H1 (cell line): ENCODE data around the gene GRK5. TPM values are rescaled to one million over a fixed set of nuclear protein-coding genes. Genes with fewer than 3 reads are reported as not detected.

Experiments used
- CTCF ChIA-PET: fragments of 300-600 bp; sonication (Branson Sonifier 250); formaldehyde crosslinking; loops from one replicate; lab custom pipeline; 2021; ENCODE audit not compliant: partially characterized antibody; lab: Charles Lee
- POLR2A ChIA-PET: fragments of 300-600 bp; sonication (Branson Sonifier 250); formaldehyde crosslinking; loops from one replicate; lab custom pipeline; 2021; ENCODE audit warnings: inconsistent platforms; ENCODE audit not compliant: partially characterized antibody; lab: Charles Lee
- DNase-seq, 2 experiments: peaks; one replicate each; pipeline versions ENCODE4 v3.0.0 to v3.0.0-alpha.2; 2010 to 2022; ENCODE audit warnings: low spot score in 2 of 2, low read depth in 1 of 2, mixed read lengths in 1 of 2
- FAIRE-seq: peaks from 2 replicates; lab custom pipeline; 2011; peaks lifted over from hg19 to GRCh38; lab: Jason Lieb, UNC
- H2AFZ ChIP-seq: 2 replicates; pipeline ENCODE4 v1.8.1; 2012; ENCODE audit warnings: low read length, inconsistent platforms
- H2AK5ac ChIP-seq: 2 replicates; pipeline ENCODE4 v1.6.1; 2013; ENCODE audit warnings: low read depth, low read length
- H2BK120ac ChIP-seq: replicated peaks from 2 replicates; pipeline ENCODE3; 2013; ENCODE audit warnings: low read depth, low read length, inconsistent platforms
- H2BK12ac ChIP-seq: 2 replicates; pipeline ENCODE4 v1.6.1; 2013; ENCODE audit warnings: low read depth, low read length
- H2BK15ac ChIP-seq: 2 replicates; pipeline ENCODE4 v1.6.1; 2013; ENCODE audit warnings: low read length
- H2BK20ac ChIP-seq: 2 replicates; pipeline ENCODE4 v1.6.1; 2013; ENCODE audit warnings: low read length
- H2BK5ac ChIP-seq: 2 replicates; pipeline ENCODE4 v1.6.1; 2013; ENCODE audit warnings: low read depth, low read length
- H3K14ac ChIP-seq: 2 replicates; pipeline ENCODE4 v1.6.1; 2013; ENCODE audit warnings: inconsistent platforms; ENCODE audit not compliant: insufficient read length
- H3K18ac ChIP-seq: 2 replicates; pipeline ENCODE4 v1.6.1; 2013; ENCODE audit warnings: low read length; ENCODE audit errors: extremely low read depth
- H3K23ac ChIP-seq: 2 replicates; pipeline ENCODE4 v1.6.1; 2013; ENCODE audit warnings: inconsistent platforms; ENCODE audit not compliant: insufficient read length
- H3K23me2 ChIP-seq: 2 replicates; pipeline ENCODE4 v1.6.1; 2013; ENCODE audit warnings: low read depth, low read length
- H3K27ac ChIP-seq: 2 replicates; pipeline ENCODE4 v1.6.1; 2011; ENCODE audit warnings: low read depth, low read length, inconsistent platforms
- H3K27me3 ChIP-seq, 4 experiments: replicated peaks in 1 of 4; 1 replicate in 1 of 4; 2 replicates in 3 of 4; pipeline versions ENCODE4 v1.6.1 to v1.8.1; 2011 to 2013; ENCODE audit warnings: low read length in 3 of 4, mild to moderate bottlenecking in 3 of 4, inconsistent platforms in 2 of 4, mixed read lengths in 2 of 4, moderate library complexity in 1 of 4; ENCODE audit not compliant: control insufficient read depth in 3 of 4, insufficient read depth in 3 of 4; ENCODE audit errors: extremely low read depth in 1 of 4
- H3K36me3 ChIP-seq, 4 experiments: 2 replicates each; pipeline versions ENCODE4 v1.6.1 to v1.8.1; 2011 to 2013; ENCODE audit warnings: mild to moderate bottlenecking in 4 of 4, low read length in 3 of 4, moderate library complexity in 2 of 4, control low read depth in 1 of 4, inconsistent platforms in 1 of 4; ENCODE audit not compliant: insufficient read depth in 4 of 4, control insufficient read depth in 2 of 4
- H3K4ac ChIP-seq: replicated peaks from 2 replicates; pipeline ENCODE3; 2013; ENCODE audit warnings: low read length, low read depth, mixed read lengths, inconsistent platforms; ENCODE audit not compliant: insufficient read length
- H3K4me1 ChIP-seq, 4 experiments: replicated peaks in 1 of 4; 1 replicate in 1 of 4; 2 replicates in 3 of 4; pipeline versions ENCODE4 v1.6.1 to v1.8.1; 2011 to 2013; ENCODE audit warnings: low read length in 3 of 4, inconsistent platforms in 2 of 4, mixed read lengths in 1 of 4; ENCODE audit not compliant: insufficient read depth in 4 of 4, control insufficient read depth in 3 of 4
- H3K4me2 ChIP-seq, 2 experiments: 2 replicates each; pipeline versions ENCODE4 v1.6.1 to v1.8.1; 2011 to 2013; ENCODE audit warnings: low read depth in 2 of 2, low read length in 2 of 2, control low read depth in 1 of 2, inconsistent platforms in 1 of 2, mild to moderate bottlenecking in 1 of 2; ENCODE audit not compliant: insufficient read depth in 1 of 2
- H3K4me3 ChIP-seq, 4 experiments: fragments of 200-600, 300-600 bp in 1 of 4; sonication (generic), shearing (Covaris generic), sonication (Bioruptor Twin) in 1 of 4; 2 replicates each; pipeline versions ENCODE4 v1.5.1 to v1.8.1; 2011 to 2016; ENCODE audit warnings: low read length in 4 of 4, low read depth in 3 of 4, control low read depth in 2 of 4, inconsistent platforms in 2 of 4, mild to moderate bottlenecking in 2 of 4, mixed read lengths in 1 of 4, moderate library complexity in 1 of 4; ENCODE audit not compliant: insufficient read depth in 2 of 4; ENCODE audit errors: extremely low read depth in 1 of 4
- H3K56ac ChIP-seq: replicated peaks from 2 replicates; pipeline ENCODE3; 2013; ENCODE audit warnings: low read depth, mild to moderate bottlenecking, mixed read lengths, low read length, inconsistent platforms; ENCODE audit not compliant: insufficient read length
- H3K79me1 ChIP-seq: 2 replicates; pipeline ENCODE4 v1.6.1; 2013; ENCODE audit warnings: low read depth, low read length, control low read depth
- H3K79me2 ChIP-seq, 2 experiments: 2 replicates each; pipeline versions ENCODE4 v1.6.1 to v1.8.1; 2012 to 2013; ENCODE audit warnings: low read length in 2 of 2, mild to moderate bottlenecking in 2 of 2, inconsistent platforms in 1 of 2; ENCODE audit not compliant: insufficient read depth in 2 of 2, control insufficient read depth in 1 of 2
- H3K9ac ChIP-seq, 4 experiments: replicated peaks in 1 of 4; 1 replicate in 1 of 4; 2 replicates in 3 of 4; pipeline versions ENCODE4 v1.6.1 to v1.8.1; 2011 to 2013; ENCODE audit warnings: low read depth in 3 of 4, low read length in 3 of 4, control low read depth in 2 of 4, mild to moderate bottlenecking in 2 of 4, moderate library complexity in 2 of 4, inconsistent platforms in 1 of 4; ENCODE audit errors: extremely low read depth in 1 of 4
- H3K9me3 ChIP-seq, 2 experiments: 2 replicates each; pipeline versions ENCODE4 v1.6.1 to v1.8.1; 2012 to 2013; ENCODE audit warnings: mild to moderate bottlenecking in 2 of 2, moderate library complexity in 2 of 2, control low read depth in 1 of 2, inconsistent platforms in 1 of 2, low read depth in 1 of 2, low read length in 1 of 2, mixed read lengths in 1 of 2; ENCODE audit not compliant: insufficient read depth in 2 of 2
- H4K20me1 ChIP-seq, 2 experiments: replicated peaks in 1 of 2; 2 replicates each; pipeline versions ENCODE3 to v1.8.1; 2011 to 2013; ENCODE audit warnings: inconsistent platforms in 2 of 2, low read length in 2 of 2, mild to moderate bottlenecking in 1 of 2; ENCODE audit not compliant: insufficient read depth in 2 of 2, control insufficient read depth in 1 of 2
- H4K5ac ChIP-seq: 2 replicates; pipeline ENCODE4 v1.6.1; 2013; ENCODE audit warnings: low read length, low read depth, mixed read lengths, inconsistent platforms; ENCODE audit not compliant: insufficient read length
- H4K8ac ChIP-seq: 2 replicates; pipeline ENCODE4 v1.8.0; 2013; ENCODE audit warnings: mild to moderate bottlenecking, moderate library complexity, low read length, inconsistent platforms; ENCODE audit not compliant: insufficient read depth; ENCODE audit errors: extremely low read depth
- H4K91ac ChIP-seq: replicated peaks from 2 replicates; pipeline ENCODE3; 2013; ENCODE audit warnings: low read length, mixed read lengths, inconsistent platforms; ENCODE audit not compliant: insufficient read length
- BACH1 ChIP-seq: IDR thresholded peaks from 2 replicates; pipeline ENCODE4 v1.6.1; 2012; ENCODE audit warnings: low read length, improper control_type of control experiment
- WGBS, 2 experiments: shearing (Covaris generic) in 1 of 2; methylation state at CpG; one replicate each; pipeline versions ENCODE4 v1.1.6 to v1.1.7; 2013 to 2015; ENCODE audit warnings: low lambda C conversion rate in 2 of 2, mixed read lengths in 2 of 2, inconsistent platforms in 1 of 2, low coverage in 1 of 2, missing lambda C conversion rate in 1 of 2; ENCODE audit not compliant: insufficient replicate concordance in 2 of 2, insufficient coverage in 1 of 2, insufficient read length in 1 of 2; ENCODE audit errors: extremely low coverage in 1 of 2, missing lambda C conversion rate in 1 of 2; 5-methylcytosine and 5-hydroxymethylcytosine counted together
- polyA plus RNA-seq, 7 experiments: library from polyadenylated mRNA; depleted of rRNA in 3 of 7; stranded (reverse) in 5 of 7; unstranded in 2 of 7; fragments of >200 nt in 5 of 7; fragments of 200-250 nt in 2 of 7; gene quantifications; 1 replicate in 5 of 7; 2 replicates in 1 of 7; 4 replicates in 1 of 7; pipeline versions ENCODE4 v1.2.1 to v1.2.3, GENCODE V29; 2011 to 2013; ENCODE audit warnings: missing spikeins in 2 of 7, mixed read lengths in 2 of 7
- total RNA-seq: library from RNA; stranded (reverse); fragmentation: NEBNext Ultra II Directional; extraction: Animal tissue kit (Norgen Biotek cat#: 25700); gene quantifications from 2 replicates; pipeline ENCODE4 v1.2.1, GENCODE V29; 2021
- TF ChIP-seq, protein P1 (sequence below): IDR thresholded peaks from 2 replicates; pipeline ENCODE4 v1.6.1; 2011; ENCODE audit warnings: low read depth, mild to moderate bottlenecking, low read length; ENCODE audit not compliant: insufficient read depth
- TF ChIP-seq, protein P2 (sequence below): IDR thresholded peaks from 2 replicates; pipeline ENCODE4 v1.6.1; 2012; ENCODE audit warnings: inconsistent platforms

GRK5 gene
- total and polyA plus RNA-seq, 2 of the 8 experiments (the other 6 are each of a cell fraction or from before 2014, with no cell fraction given): 0.54 to 2.5 TPM

DNA sequence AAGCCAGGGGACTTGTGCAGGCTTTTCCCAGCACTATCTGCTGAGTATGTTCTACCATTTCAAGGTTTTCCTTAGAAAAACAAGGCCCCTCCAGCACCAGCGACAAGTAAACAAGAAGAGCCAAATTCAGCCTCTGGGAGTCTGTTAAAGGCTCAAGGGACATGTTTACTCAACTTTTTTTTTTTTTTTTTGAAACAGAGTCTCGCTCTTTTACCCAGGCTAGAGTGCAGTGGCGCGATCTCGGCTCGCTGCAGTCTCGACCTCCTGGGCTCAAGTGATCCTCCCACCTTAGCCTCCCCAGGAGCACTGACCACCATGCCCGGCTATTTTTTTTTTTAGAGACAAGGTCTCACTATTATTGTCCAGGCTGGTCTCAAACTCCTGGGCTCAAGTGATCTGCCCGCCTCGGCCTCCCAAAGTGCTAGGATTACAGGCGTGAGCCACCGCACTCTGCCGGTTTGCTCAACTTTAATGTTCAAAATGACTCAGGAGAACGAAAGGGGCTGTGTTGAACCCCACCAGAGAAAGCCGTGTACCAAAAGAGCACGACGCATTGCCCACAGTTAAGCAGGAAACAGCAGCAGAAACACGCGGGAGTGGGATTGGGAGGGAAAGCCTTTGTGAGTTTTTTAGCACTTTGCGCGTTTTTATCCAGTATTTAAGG is 29.5 kb upstream of the GRK5 start:
- H3K4me3 ChIP-seq: peak overlapping the region; percentile 86 to 99 (median 92)
- H3K36me3 ChIP-seq: peaks cover 3 to 37% (median 12%) of the 10 kb centered on the region in 4 experiments; a peak in 4 of 8 replicates
- H3K9me3 ChIP-seq: peaks cover 0 to 3% of the 10 kb centered on the region in 2 experiments; a peak in 1 of 4 replicates
- peak overlapping the region; percentile 64 for H3K4ac ChIP-seq
- POLR2A ChIA-PET: interaction anchor here (2.2 kb wide), 1 partner anchor 13 kb away, joined by 9 read pairs; the partner anchor contains the start of gene SFXN4
- peak overlapping the region; percentile 91 for H3K27ac ChIP-seq
- 32% methylated on average over 20 of the region's 21 CpGs; no CpG with 5 or more reads in 1 of the 2 experiments for WGBS, 2 experiments
- peak overlapping the region; percentile 88 to 94 (median 91) for H3K9ac ChIP-seq
- CTCF ChIA-PET: no interaction called here
- no peak overlapping the region for H2BK20ac ChIP-seq
- peak overlapping the region; percentile 20 for H3K56ac ChIP-seq
- 0 out of 2 replicates have a peak overlapping the region, but pooled peaks have one; percentile 91 for H2AFZ ChIP-seq
- FAIRE-seq: no peak
- H2BK12ac ChIP-seq: 0 out of 2 replicates have a peak overlapping the region, but pooled peaks have one; percentile 21
- no peaks in the 10 kb centered on the region for H4K20me1 ChIP-seq
- no peak for DNase-seq
- no peak overlapping the region for H2AK5ac ChIP-seq
- peaks cover 0 to 3% (median 2%) of the 10 kb centered on the region in 4 experiments; a peak in 4 of 7 replicates for H3K4me1 ChIP-seq
- peak overlapping the region; percentile 79 for H3K4me2 ChIP-seq
- no peaks in the 10 kb centered on the region for H3K27me3 ChIP-seq
- H4K5ac ChIP-seq: peak overlapping the region; percentile 73
- H4K8ac ChIP-seq: no peak overlapping the region
- peak overlapping the region; percentile 25 for H4K91ac ChIP-seq
- H3K79me2 ChIP-seq: peaks cover 4 to 41% of the 10 kb centered on the region in 2 experiments
- H3K14ac ChIP-seq: peak overlapping the region; percentile 5
- H2BK15ac ChIP-seq: no peak overlapping the region
- H3K23me2 ChIP-seq: 0 out of 2 replicates have a peak, but pooled peaks cover 2% of the 10 kb centered on the region
- TF ChIP-seq, protein P1, sequence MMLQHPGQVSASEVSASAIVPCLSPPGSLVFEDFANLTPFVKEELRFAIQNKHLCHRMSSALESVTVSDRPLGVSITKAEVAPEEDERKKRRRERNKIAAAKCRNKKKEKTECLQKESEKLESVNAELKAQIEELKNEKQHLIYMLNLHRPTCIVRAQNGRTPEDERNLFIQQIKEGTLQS: no peak
- TF ChIP-seq BACH1: peak; percentile 5; the same call in 1 of the 2 replicates
- TF ChIP-seq, protein P2, sequence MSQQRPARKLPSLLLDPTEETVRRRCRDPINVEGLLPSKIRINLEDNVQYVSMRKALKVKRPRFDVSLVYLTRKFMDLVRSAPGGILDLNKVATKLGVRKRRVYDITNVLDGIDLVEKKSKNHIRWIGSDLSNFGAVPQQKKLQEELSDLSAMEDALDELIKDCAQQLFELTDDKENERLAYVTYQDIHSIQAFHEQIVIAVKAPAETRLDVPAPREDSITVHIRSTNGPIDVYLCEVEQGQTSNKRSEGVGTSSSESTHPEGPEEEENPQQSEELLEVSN: peak; percentile 7; the same call in 1 of the 2 replicates
- H2BK5ac ChIP-seq: peak overlapping the region; percentile 83
- H2BK120ac ChIP-seq: no peak overlapping the region
- H3K18ac ChIP-seq: peak overlapping the region; percentile 88
- H3K79me1 ChIP-seq: peaks cover 2% of the 10 kb centered on the region; the same call in 1 of the 2 replicates
- no peak overlapping the region for H3K23ac ChIP-seq
